ENCODE measurements around the gene GFRA4. TPM values are rescaled to one million over a fixed set of nuclear protein-coding genes. Genes with fewer than 3 reads are reported as not detected.

Gene GFRA4
- polyA plus RNA-seq, 1 of the 3 experiments (the other 2 are of a cell fraction), result not detected

DNA sequence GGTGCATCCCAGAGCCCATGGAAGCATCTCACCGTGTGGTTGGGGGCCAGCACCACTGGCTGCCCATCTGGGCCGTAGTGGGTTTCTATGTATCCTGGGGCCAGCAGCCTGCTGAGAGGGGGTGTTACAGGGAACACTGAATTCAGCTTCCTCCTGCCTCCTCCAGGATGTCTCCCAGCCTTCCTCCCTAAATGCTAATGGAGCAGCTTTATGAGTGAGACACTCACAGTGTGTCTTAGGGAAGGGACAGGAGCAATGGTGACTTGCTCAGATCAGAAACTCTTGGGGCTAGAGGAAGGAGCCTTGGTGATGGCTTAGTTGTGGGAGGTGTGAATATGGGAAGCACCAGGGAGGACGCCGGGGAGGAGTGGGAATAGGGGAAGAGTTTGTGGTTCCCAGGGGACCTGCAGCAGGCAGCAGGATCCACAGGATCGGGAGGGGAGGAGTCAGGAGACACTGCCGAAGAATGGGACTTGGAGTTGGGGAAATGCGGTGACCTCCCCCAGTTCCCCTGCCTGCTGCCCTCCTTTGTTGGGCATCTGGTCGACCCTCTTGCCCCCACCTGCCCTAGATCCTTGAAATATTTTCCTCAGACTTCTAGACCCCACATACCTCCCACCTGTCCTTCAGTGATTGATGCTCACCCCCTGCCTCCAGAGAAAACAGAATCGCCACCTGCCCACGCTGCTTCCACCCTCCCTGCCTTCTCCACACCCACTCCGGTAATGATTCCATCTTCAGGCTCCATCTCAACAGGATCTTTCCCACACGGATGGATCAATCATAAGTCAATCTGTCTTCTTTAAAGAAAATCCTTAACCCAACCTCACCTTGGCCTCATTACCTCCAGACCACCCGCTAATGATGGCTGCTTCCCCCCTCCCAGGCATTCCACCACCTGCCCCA lies 12.0 kb upstream of the GFRA4 start:
- H3K27me3 ChIP-seq (ENCODE audit: insufficient read depth), result peaks cover 49% of the 10 kb centered on the region
- no peak for DNase-seq
- no peaks in the 10 kb centered on the region for H4K20me1 ChIP-seq (ENCODE audit: insufficient read depth)
- no peaks in the 10 kb centered on the region for H3K9me2 ChIP-seq
- no peak overlapping the region for H2AFZ ChIP-seq (ENCODE audit: low read depth)
- H3K27ac ChIP-seq (ENCODE audit: low read depth in 2 of 2, low read length in 1 of 2), result no peak overlapping the region
- TF ChIP-seq MXI1 (IDR thresholded peaks at IDR 0.05; ENCODE audit: low read depth, low read length) (no peak), EZH2phosphoT487 (IDR thresholded peaks at IDR 0.05; ENCODE audit: borderline replicate concordance, low read depth) (no peak), POLR2AphosphoS5 (IDR thresholded peaks at IDR 0.05; ENCODE audit: low read depth, low read length) (no peak), SIN3A (IDR thresholded peaks at IDR 0.05; ENCODE audit: borderline replicate concordance, low read depth, low read length) (no peak), RXRA (IDR thresholded peaks at IDR 0.05; ENCODE audit: borderline replicate concordance, low read depth) (no peak), RFX5 (IDR thresholded peaks at IDR 0.05; ENCODE audit: low read length) (no peak), TEAD4 (IDR thresholded peaks at IDR 0.05; ENCODE audit: borderline replicate concordance, insufficient read depth) (no peak), NFIC (IDR thresholded peaks at IDR 0.05; ENCODE audit: borderline replicate concordance) (no peak), RCOR1 (IDR thresholded peaks at IDR 0.05; ENCODE audit: low read length) (no peak), FOSL2 (IDR thresholded peaks at IDR 0.05; ENCODE audit: borderline replicate concordance, low read depth) (no peak), FOXJ3 (CRISPR knock-in tag; IDR thresholded peaks at IDR 0.05) (no peak), MEF2A (IDR thresholded peaks at IDR 0.05; ENCODE audit: borderline replicate concordance, low read depth) (no peak)
- TF ChIP-seq, protein P1, sequence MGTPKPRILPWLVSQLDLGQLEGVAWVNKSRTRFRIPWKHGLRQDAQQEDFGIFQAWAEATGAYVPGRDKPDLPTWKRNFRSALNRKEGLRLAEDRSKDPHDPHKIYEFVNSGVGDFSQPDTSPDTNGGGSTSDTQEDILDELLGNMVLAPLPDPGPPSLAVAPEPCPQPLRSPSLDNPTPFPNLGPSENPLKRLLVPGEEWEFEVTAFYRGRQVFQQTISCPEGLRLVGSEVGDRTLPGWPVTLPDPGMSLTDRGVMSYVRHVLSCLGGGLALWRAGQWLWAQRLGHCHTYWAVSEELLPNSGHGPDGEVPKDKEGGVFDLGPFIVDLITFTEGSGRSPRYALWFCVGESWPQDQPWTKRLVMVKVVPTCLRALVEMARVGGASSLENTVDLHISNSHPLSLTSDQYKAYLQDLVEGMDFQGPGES (IDR thresholded peaks at IDR 0.05; ENCODE audit: low read depth, low read length), result no peak
- TF ChIP-seq, protein P2, sequence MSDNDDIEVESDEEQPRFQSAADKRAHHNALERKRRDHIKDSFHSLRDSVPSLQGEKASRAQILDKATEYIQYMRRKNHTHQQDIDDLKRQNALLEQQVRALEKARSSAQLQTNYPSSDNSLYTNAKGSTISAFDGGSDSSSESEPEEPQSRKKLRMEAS (IDR thresholded peaks at IDR 0.05; ENCODE audit: low read depth), result no peak
- TF ChIP-seq, protein P3, sequence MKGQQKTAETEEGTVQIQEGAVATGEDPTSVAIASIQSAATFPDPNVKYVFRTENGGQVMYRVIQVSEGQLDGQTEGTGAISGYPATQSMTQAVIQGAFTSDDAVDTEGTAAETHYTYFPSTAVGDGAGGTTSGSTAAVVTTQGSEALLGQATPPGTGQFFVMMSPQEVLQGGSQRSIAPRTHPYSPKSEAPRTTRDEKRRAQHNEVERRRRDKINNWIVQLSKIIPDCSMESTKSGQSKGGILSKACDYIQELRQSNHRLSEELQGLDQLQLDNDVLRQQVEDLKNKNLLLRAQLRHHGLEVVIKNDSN (IDR thresholded peaks at IDR 0.05; ENCODE audit: borderline replicate concordance, low read depth), result no peak
- TF ChIP-seq, protein P4, sequence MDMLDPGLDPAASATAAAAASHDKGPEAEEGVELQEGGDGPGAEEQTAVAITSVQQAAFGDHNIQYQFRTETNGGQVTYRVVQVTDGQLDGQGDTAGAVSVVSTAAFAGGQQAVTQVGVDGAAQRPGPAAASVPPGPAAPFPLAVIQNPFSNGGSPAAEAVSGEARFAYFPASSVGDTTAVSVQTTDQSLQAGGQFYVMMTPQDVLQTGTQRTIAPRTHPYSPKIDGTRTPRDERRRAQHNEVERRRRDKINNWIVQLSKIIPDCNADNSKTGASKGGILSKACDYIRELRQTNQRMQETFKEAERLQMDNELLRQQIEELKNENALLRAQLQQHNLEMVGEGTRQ (IDR thresholded peaks at IDR 0.05; ENCODE audit: borderline replicate concordance, low read depth, low read length), result no peak
- no peaks in the 10 kb centered on the region for H3K79me2 ChIP-seq (ENCODE audit: insufficient read depth)
- no peak overlapping the region for H3K9ac ChIP-seq
- H3K4me2 ChIP-seq, result no peak overlapping the region
- H3K36me3 ChIP-seq (replicated peaks in 1 of 2; ENCODE audit: control insufficient read depth in 1 of 2, insufficient read depth in 2 of 2, low read length in 1 of 2), result no peaks in the 10 kb centered on the region
- WGBS (ENCODE audit: low lambda C conversion rate), result 20% methylated on average over 13 of the region's 13 CpGs
- no peaks in the 10 kb centered on the region for H3K9me3 ChIP-seq
- H3K4me3 ChIP-seq (ENCODE audit: low read depth in 2 of 2, low read length in 1 of 2), result no peak overlapping the region
- ChIA-PET POLR2A (no interaction called here), CTCF (interaction anchor here (0.6 to 18.7 kb wide), 31 partner anchors 7 to 321 kb away, joined by 3 to 301 read pairs (median 10); partner anchors contain the start of genes ADISSP, AP5S1, CENPB and SIGLEC1)
- H3F3A ChIP-seq (replicated peaks; ENCODE audit: insufficient read depth), result peaks cover 3% of the 10 kb centered on the region
- peaks cover 18 to 19% of the 10 kb centered on the region in 2 experiments; a peak in 2 of 4 replicates for H3K4me1 ChIP-seq (ENCODE audit: control insufficient read depth in 1 of 2, insufficient read depth in 2 of 2, low read depth in 1 of 2, low read length in 1 of 2)
